Activated CD4-positive, alpha-beta T cell treated with anti-CD3 and anti-CD28 coated beads for 1 hour (primary cell): Measurements from ENCODE around the gene COL4A1.

Experiments used
- DNase-seq: peaks from one replicate; pipeline ENCODE4 v3.0.0-alpha.2; 2020

COL4A1 gene

DNA sequence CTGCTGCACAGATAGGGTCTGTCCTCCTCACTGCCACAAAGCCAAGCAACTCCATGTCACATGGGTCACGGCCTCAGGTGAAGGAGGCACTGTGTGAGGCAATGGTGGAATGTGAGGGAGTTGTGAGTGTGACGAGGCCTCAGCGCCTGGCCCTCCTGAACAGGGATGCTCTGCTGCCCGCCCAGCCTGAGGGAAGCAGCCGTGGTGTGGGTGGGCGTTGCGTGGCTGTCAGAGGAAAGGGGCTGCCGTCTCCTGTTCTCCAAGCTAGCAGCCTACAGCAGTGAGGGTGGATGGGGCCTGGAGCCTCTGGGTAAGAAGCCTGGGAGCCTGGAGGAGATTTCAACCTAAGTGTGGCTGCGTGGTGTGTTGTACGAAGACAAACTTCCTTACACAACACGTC is 125.0 kb downstream of the COL4A1 start:
- no peak for DNase-seq

DNA sequence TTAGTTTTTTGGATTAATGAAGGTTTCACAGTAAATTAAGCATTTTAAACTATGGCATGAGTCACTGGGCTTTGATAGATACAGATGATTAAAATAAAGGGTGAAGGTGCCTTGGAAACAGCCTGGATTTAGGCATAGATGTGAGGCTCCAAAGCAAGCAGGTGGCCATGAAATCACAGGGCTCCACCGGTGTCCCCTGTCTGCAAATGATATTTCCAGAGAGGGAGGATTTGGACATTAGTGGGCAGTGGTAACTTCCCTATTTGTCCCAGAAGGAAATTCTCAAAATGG is 127.2 kb downstream of the COL4A1 start:
- DNase-seq = no peak

DNA sequence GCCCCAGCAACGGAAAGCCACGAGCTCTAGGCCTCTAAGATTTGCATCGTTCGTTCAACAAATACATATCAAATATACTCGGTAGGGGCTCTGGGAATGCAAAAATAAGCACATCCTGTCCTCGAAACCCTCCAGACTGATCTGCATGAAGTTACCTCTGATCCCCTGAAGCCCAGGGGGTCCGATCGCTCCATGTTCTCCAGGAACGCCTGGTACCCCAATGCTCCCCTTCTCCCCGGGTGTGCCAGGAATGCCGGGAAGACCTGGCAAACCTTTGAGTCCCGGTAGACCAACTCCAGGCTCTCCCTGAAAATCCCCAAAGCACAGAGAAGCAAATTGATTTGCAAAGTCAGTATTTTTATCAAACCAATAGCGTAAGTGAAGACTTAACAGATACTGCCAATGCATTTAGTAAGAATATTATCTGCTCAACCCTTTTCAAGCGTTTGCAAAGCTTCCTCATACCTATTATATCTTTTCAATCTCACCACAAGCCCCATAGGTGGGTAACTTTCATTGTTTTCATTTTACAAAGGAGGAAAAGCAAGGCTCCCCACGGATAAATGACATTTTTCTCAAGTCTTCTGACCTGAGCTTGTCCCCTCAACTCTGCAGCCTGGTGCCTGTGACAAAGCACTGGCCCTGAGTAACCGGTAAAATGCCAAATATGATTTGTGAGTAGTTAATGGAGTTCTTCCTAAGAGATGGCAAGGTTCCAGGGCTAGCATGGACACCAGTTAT is 127.7 kb downstream of the COL4A1 start:
- DNase-seq = no peak

DNA sequence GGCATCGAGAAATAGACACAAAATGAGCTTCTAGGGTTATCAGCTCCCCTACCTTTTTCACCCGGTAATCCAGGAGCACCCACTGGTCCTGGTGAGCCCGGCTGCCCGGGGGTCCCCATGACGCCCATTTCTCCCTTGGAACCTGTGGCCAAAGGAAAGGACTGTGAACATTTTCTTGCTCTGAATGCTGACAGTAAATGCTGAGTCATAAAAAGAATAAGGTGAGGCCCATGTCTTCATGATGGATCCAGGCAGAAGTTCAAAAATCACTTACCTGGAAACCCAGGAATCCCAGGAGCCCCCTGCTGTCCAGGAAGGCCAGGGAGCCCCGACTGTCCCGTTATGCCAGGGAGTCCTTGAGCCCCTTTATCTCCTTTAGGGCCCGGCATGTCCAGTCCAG is 129.2 kb downstream of the COL4A1 start:
- no peak for DNase-seq

DNA sequence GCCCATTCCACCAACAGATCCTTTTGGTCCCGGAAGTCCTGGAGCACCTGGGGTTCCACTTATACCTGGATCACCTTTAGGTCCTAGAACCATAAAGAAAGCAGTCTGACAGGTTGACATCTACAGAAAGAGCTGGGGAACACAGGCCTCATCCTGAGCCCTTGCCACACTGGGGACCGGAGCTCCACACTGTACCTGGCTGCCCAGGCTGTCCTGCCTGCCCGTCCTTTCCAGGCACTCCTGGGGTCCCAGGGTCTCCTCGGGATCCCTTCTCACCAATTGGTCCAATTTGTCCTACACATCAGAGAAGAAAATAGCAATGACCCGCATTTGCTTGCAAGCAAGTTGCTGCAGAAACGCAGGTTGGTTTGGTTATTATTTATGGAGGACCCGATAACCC is 130.5 kb downstream of the COL4A1 start:
- DNase-seq = no peak

DNA sequence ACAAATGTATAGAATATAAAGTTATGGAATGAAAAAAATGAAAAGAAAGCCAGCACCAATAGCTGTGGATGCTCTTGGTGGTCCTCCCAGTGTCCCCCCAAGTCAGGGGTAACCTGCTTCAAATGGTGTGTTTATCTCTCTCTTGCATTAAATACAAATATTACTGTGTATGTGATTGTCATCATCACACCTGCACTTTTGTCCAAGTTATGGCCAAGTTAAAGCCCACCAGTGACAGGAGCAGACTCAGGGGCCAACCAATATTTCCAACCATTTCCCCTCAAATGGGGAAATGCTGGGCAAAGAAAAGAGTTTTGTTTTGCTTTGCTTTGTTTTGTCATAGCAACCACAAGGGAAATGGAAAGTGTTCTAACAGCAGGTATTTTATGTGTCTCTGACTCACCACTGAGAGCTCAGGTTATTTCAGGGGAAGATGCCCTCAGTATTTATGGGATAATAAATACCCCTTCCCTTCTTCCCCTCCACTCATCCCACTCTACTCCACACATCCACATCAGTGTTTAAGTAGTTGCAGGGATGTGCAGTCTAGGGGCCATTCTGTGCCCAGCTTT is 133.6 kb downstream of the COL4A1 start:
- no peak for DNase-seq

DNA sequence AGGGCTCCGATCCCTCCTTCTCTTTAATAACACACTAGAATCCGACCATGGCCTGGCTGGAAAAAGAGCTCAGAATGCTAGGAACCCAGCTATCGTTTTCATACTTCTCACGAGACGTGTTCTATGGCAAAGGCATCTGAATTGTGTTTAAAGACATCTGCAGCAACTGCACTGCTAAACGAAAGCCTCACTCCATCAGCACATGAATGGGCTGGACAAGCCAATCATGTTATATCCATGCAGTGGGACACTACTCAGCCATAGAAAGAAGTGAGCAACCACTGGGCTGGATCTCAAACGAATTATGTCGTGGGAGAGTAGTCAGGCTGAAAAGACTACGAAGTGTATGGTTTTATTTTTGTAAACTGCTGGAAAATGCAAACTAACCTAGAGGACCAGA is 136.1 kb downstream of the COL4A1 start:
- no peak for DNase-seq

DNA sequence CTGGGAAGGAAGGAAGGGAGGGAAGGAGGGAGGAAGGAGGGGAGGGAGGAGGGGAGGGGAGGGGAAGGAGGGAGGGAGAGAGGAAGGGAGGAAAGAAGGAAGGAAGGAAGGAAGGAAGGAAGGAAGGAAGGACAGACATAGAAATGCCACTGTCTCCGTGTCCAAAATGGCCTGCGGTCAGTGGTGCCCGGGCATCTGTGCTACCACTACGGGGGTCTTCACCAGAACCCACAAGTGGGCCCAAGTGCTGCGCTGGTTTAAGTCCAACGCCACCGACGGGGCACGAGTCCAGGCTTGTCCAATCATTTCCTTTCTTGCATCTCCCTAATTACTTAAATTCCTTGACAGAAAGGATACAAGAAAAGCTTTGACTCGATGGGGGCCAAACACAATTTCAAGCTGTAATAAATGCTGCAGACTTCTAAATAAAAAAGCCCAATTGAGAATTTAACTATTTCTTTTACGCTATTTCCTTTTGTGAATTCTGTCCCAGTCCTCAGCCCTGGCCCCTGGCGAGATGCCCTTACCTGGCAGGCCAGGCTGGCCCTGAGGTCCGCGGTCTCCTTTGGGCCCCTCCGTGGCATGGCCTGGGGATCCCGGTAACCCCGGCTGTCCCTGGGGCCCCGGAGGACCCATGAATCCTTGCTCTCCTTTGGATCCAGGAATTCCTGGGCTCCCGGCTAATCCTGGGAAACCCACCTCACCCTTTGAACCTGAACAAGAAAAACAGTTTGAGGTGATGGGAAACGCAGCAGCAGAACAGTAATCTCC is 136.8 kb downstream of the COL4A1 start:
- DNase-seq = no peak

DNA sequence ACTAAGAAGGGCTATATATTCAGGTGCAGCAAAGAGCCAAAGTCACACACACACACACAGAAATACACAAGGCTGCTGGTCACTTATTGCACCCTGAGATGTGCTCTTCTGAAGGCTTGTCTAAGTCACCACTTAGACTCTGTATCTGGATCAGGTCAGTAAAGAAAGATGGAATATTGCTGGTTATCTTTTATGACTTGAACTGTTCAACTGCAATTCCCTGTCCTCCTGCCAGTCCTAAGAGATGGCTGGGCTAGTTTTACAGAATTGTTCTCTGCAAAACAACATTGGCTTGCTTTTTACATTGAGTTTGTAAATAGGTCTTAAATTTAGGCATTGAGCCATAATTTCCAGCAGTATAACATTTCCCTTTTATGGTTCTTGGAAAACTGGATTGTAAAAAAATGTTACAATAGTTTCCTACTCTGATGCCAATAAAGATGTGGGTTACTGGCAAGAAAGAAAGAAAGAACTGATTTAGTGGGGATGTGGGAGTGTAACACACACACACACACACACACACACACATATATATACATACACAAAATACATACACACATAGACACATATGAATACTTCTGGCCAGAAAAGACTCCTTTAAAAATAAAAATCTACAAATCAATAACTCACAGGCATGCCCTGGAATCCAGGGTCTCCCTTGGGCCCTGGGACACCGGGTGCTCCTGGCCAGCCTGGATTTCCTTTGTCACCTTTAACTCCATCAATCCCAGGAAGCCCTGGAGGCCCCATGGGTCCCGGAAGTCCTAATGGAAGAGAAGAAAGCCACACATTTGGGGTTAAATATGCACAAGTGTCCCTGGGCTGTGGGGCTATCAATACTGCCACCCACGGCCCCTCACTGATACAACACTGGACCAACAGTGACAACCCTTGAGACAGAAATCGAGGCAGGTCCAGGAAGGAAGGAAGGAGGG is 137.7 kb downstream of the COL4A1 start:
- DNase-seq = no peak

DNA sequence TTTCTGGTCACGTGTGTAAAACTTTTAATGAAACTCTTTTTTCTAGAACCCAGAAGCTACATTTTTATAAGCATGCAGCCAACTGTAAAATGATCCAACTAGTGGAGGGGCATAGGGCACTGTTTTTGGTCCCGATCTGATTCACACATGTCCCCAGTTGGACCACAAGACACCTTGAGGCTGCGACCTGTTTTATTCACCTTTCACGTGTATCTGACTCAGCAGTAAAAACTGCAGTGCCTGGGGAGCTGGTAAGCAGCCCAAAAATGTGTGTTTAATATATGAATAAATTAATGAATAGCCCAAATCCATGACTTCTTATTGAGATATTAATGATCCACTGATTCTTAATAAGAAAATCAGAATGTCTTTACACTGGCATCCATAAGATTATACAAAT is 140.4 kb downstream of the COL4A1 start:
- no peak for DNase-seq

DNA sequence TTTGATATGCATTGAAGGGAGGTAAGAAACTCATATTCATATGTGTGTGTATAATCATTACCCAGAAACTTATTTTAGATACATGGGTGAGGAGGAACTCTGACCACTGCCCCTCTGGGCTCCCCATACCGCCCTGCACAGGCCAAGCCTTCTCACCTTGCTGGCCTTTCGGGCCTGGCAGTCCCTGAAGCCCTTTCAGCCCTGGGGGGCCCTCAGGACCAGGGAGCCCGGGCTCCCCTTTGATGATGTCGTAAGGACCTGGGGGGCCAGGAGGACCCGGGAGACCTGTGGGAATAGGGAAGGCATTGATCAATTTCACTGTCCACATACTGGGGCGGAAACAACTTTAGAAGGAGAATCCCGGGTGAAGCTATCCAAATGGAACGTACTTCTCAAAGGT is 142.3 kb downstream of the COL4A1 start:
- no peak for DNase-seq

DNA sequence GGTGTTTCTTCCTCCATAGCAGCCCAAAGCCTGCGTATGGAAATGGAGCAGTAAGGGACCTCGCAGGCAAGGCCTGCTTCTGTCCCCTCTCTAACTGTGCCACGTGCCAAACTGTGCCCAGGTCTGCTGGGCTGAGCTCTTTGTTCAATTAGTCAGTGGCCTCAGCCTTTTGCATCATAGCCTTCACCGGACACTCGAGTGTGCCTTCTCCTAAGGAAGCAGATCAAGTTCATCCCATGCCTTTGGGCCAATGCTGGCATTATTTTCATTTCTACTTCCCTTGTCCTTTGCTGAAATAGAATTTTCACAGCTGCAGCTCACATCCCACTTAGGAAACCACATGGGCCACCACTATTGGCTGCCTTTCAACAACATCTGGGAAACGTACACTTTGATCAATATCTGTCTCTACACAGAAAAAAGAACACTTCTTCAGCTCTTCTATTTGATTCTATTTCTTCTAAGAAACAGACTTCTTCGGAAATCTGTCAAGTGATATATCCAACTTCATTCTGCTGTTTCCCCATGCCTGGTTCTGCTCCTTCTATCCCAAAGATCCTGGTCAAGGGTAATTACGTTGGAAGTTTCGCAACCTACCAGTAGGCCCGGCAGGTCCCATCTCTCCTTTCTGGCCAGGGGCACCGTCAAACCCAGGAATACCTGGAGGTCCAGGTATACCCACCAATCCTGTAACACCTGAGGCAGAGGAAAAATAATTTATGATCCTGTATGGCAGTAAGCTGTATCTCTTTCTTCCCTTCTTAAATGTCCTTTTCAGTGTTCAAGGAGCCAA is 143.9 kb downstream of the COL4A1 start:
- DNase-seq = no peak

DNA sequence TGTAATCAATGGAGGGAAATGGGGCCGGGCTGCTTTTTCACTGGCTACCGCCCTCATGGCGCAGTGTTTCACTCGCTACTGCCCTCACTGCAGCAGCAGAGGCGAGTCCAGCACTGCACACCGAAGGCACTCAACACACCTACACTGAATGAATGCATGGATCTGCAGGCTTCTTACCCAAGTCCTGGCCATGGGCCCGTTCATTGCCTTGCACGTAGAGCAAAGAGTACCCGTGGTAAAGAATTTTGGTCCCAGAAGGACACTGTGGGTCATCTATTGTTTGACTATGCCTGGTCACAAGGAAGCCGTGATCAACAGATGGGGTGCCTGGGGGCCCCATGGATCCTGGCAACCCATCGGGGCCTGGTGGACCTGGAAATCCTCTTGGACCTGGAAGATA is 144.9 kb downstream of the COL4A1 start:
- no peak for DNase-seq

DNA sequence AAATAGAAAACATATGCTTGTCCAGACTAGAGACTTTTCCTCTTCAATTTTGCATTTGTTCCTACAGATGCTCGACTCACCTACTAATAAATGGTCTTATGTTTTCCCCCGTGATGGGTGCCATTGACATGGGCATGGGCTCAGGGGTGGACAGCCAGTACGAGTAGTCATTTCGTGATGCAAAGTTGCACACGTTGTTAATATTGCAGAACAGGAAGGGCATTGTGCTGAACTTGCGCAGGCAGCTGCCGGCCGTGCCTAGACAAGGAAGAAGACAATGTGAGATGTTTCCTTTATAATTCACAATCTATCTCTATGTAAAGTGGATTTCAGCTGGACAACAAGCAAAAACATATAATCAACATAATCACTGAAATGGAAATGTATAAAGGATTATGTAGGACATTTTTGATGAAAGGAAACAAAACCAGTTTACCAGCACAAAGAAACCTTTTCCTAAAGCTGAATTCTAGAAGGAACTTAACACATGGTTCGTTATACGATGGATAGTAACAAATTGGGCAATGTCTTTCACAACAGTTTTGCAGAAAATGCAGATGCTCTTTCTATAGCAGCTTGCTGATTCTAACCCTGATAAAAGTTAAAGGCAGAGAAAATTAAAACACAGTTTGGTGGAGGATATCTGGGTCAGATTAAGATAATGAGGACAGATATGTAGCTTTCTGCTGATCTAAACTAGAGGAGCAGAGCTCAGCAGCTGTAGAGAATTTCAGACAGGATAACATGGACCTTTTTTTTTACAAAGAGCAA is 145.7 kb downstream of the COL4A1 start:
- no peak for DNase-seq

DNA sequence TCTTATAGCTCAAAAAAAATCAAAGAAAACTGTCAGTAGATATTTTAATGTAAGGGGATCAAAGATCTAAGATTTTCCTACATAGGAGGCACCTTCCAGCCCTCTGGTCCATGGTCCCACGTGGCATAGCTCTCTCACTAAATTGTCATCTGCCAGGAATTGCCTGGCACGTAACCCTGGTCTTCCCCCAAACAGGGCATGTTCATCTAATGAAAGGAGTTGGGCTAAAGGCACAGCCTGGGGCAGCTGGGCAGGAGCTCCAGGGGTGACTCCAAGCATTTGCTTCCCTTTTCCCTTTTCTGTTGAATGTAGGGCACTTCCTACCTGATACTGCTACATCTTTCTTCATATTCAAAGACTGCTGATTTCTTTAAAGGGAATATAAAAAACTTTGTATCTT is 148.7 kb downstream of the COL4A1 start:
- DNase-seq = no peak

DNA sequence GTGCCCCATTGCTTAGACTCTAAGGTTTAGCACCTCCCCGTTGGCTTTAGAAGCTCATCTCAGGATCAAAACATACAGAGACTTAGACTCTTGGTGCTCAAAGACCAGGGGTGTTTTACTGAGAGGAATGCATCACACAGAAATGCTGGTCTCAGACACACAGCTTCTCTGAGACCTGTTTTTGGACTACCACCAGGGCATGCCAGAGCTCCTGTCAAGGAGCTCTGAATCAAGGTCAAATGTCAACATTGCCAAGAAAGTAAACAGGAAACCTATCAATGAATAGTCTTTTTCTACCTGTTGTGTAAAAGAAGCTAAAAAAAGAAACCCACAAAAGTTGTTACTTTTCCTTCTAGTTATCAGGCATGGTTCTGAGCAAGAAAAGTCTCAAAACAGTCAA is 149.2 kb downstream of the COL4A1 start:
- DNase-seq = no peak

DNA sequence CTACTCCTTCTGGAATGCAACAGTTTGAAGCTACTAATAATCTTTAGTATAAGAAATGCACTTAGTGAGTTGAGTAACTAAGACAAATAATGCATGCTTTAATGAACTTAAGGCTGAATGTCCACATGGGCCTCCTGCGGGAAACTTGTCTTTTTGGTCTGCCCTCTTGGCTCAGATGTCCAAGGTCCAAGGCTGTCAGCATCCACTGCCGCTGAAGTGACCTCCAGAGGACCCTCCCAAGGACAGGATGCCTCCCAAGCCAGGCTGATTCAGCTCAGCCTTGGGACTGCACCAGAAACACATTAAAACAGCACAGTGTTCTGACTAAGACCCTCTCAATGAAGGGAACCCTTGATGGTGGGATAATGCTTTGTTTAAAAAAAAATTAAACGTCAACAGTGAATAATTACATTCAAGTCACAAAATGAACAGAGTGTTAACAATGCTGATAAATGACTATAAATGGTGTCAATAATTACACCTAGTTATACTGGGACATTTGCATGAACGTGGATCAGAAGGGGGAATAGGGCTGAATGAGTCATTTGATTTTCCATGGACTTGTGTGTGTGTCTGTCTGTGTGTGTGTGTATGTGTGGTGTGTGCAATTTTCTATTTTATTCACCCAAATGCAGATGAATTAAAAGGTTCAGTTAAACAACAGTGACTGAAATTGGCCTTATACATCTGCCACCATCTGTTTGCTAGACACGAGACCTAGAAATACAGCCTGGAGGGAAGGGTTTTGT is 150.5 kb downstream of the COL4A1 start:
- DNase-seq = no peak

DNA sequence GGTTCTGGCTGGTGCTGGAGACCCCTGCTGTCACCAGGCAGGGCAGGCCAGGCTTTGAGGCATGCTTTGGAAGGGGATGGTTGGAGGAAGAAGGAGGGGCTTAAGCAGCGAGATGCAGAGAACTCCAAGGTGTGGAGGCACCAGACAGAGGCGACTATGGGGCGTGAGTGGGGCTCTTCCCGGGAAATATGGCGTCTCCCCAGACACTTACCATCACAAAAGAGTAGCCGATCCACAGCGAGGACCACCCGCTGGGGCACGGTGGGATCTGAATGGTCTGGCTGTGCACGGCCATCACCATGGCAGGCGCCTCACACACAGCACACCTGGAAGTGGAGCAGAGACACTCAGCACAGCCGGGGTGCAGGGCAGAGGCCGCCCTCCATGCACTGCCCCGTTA is 151.9 kb downstream of the COL4A1 start:
- no peak for DNase-seq

DNA sequence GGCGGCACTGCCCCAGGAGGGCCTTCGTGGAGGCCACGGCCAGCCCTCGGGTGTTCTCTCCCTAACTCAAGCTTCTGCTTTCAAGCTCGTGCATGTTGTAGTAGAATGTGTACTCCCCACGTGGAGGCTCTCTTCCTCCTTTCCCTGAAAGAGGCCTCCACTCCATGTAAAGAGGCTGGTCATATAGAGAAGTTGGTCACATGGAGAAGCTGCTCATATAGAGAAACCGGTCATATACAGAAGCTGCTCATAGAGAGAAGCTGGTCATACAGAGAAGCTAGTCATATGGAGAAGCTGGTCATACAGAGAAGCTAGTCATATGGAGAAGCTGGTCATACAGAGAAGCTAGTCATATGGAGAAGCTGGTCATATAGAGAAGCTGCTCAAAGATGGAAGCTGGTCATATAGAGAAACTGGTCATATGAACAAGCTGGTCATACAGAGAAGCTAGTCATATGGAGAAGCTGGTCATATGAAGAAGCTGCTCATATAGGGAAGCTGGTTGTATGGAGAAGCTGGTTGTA is 152.5 kb downstream of the COL4A1 start:
- no peak for DNase-seq

DNA sequence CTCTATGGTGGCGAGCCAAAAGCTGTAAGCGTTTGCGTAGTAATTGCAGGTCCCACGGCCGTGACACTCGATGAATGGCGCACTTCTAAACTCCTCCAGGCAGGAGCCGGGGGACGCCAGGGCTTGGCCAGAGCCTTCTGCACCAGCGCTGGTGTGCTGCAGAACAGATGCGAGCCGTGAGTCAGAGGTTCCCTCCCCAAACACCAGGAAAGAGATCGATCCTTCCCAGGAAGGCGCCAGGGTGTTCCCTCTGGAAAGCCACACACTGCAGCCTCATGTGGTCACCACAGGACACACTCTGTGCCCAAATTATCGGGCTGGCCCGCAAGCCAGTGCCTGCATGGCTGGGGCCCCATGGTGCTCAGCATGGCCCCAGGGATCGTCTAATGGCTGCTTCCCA is 154.6 kb downstream of the COL4A1 start:
- DNase-seq = no peak

DNA sequence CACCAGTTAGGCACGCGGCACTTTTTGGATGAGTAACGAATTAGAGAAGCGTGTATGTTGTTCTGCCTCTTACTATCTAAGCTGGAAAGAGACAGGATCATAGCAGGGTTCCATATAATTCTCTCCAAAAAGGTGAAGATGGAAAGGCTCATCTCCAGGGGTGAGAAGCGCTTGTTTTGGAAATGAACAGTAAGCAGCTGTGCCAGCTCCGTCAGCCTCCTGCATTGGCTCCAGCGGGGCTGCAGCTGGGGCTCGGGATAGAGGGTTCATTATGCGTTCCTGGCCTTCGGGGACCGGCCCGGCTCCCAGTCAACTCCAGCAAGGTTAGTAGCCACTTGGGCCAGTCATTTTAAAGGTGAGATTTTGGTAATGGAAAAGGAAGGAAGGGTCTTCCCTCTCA is 155.5 kb downstream of the COL4A1 start:
- no peak for DNase-seq
